ENCODE data around the gene ATP5MC3.
A peak's percentile ranks its signal among the peaks of the same experiment; 100 is the strongest.

ATP5MC3 gene

DNA sequence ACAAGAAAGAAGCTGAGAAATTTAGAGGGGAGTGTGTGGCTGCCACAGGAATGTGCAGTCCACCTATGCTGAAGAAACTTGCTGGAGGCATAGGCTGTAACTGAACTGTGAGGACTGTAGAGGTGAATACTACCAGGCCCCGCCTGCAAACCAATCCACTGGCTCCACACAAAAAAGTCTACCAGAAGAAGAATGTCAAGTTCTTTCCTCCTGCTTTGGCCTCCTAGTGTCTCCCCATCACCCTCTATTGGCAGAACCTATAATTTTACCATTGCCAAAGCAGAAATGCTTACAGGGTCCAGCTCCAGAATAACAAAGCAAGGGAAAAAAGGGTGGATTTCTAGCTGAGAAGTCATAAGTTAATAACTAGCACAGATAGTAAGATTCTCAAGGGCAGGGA lies 5.9 kb upstream of the ATP5MC3 start:
- Histone ChIP-seq H2AFZ (ENCODE audit: low read depth, low read length) (no peak overlapping the region; the same call in 1 of the 2 replicates), H3K4me3 (ENCODE audit: low read length) (no peak overlapping the region), H3K36me3 (replicated peaks; ENCODE audit: low read depth, low read length) (no peaks in the 10 kb centered on the region), H3K9me3 (ENCODE audit: insufficient read depth, low read length) (no peaks in the 10 kb centered on the region), H3K27me3 (ENCODE audit: low read depth, low read length) (no peaks in the 10 kb centered on the region), H3K4me1 (ENCODE audit: low read length) (no peaks in the 10 kb centered on the region), H3K4me2 (ENCODE audit: low read length) (no peak overlapping the region), H3K9ac (ENCODE audit: low read length) (no peak overlapping the region), H3K27ac (ENCODE audit: low read length) (no peak overlapping the region), H4K20me1 (ENCODE audit: insufficient read depth, low read length) (no peaks in the 10 kb centered on the region), H3K79me2 (ENCODE audit: low read length) (no peaks in the 10 kb centered on the region)
- TF ChIP-seq EZH2phosphoT487 (IDR thresholded peaks at IDR 0.05; ENCODE audit: low read depth) (no peak), CTCF (IDR thresholded peaks at IDR 0.05; ENCODE audit: low read depth, low read length) (peak; percentile 25)

- H3K79me2 ChIP-seq (ENCODE audit: low read length) = peaks cover 34% of the 10 kb centered on the region
- H4K20me1 ChIP-seq (ENCODE audit: insufficient read depth, low read length) = peaks cover 9% of the 10 kb centered on the region
- H2AFZ ChIP-seq (ENCODE audit: low read depth, low read length) = no peak overlapping the region
These were observed 2.2 kb upstream of the ATP5MC3 start for GRCh38 chr2:175183674-175184073.

GRCh38 chr2:175181877-175182308 lies 383 bp upstream of the ATP5MC3 start:
- peaks cover 42% of the 10 kb centered on the region for H3K79me2 ChIP-seq (ENCODE audit: low read length)
- H3K36me3 ChIP-seq (replicated peaks; ENCODE audit: low read depth, low read length) = peaks cover 28% of the 10 kb centered on the region
- peak overlapping the region; percentile 91 for H3K4me3 ChIP-seq (ENCODE audit: low read length)
- H3K9ac ChIP-seq (ENCODE audit: low read length) = peak overlapping the region; percentile 94
- TF ChIP-seq EZH2phosphoT487 (IDR thresholded peaks at IDR 0.05; ENCODE audit: low read depth) = no peak
- no peak for TF ChIP-seq CTCF (IDR thresholded peaks at IDR 0.05; ENCODE audit: low read depth, low read length)
- H3K9me3 ChIP-seq (ENCODE audit: insufficient read depth, low read length) = no peaks in the 10 kb centered on the region
- peak overlapping the region; percentile 99 for H2AFZ ChIP-seq (ENCODE audit: low read depth, low read length)
- peak overlapping the region; percentile 81 for H3K4me2 ChIP-seq (ENCODE audit: low read length)
- H3K4me1 ChIP-seq (ENCODE audit: low read length) = peaks cover 10% of the 10 kb centered on the region
- H3K27me3 ChIP-seq (ENCODE audit: low read depth, low read length) = no peaks in the 10 kb centered on the region
- H3K27ac ChIP-seq (ENCODE audit: low read length) = peak overlapping the region; percentile 21; the same call in 1 of the 2 replicates
- H4K20me1 ChIP-seq (ENCODE audit: insufficient read depth, low read length) = peaks cover 12% of the 10 kb centered on the region

More at GRCh38 chr2:175183674-175184073, 2.2 kb upstream of the ATP5MC3 start:
- Histone ChIP-seq H3K4me3 (ENCODE audit: low read length) (no peak overlapping the region), H3K27me3 (ENCODE audit: low read depth, low read length) (no peaks in the 10 kb centered on the region), H3K4me2 (ENCODE audit: low read length) (no peak overlapping the region), H3K9me3 (ENCODE audit: insufficient read depth, low read length) (no peaks in the 10 kb centered on the region), H3K27ac (ENCODE audit: low read length) (no peak overlapping the region), H3K4me1 (ENCODE audit: low read length) (peaks cover 10% of the 10 kb centered on the region), H3K9ac (ENCODE audit: low read length) (no peak overlapping the region), H3K36me3 (replicated peaks; ENCODE audit: low read depth, low read length) (peaks cover 10% of the 10 kb centered on the region)
- TF ChIP-seq CTCF (IDR thresholded peaks at IDR 0.05; ENCODE audit: low read depth, low read length) (no peak), EZH2phosphoT487 (IDR thresholded peaks at IDR 0.05; ENCODE audit: low read depth) (no peak)

GRCh38 chr2:175180701-175181103 lies 808 bp downstream of the ATP5MC3 start:
- H3K9ac ChIP-seq (ENCODE audit: low read length) = peak overlapping the region; percentile 94
- peak overlapping the region; percentile 64 for H3K27ac ChIP-seq (ENCODE audit: low read length)
- H3K4me2 ChIP-seq (ENCODE audit: low read length) = peak overlapping the region; percentile 81
- H3K9me3 ChIP-seq (ENCODE audit: insufficient read depth, low read length) = no peaks in the 10 kb centered on the region
- H3K27me3 ChIP-seq (ENCODE audit: low read depth, low read length) = no peaks in the 10 kb centered on the region
- H3K79me2 ChIP-seq (ENCODE audit: low read length) = peaks cover 42% of the 10 kb centered on the region
- H3K4me1 ChIP-seq (ENCODE audit: low read length) = peaks cover 10% of the 10 kb centered on the region
- no peak overlapping the region for H2AFZ ChIP-seq (ENCODE audit: low read depth, low read length)
- TF ChIP-seq EZH2phosphoT487 (IDR thresholded peaks at IDR 0.05; ENCODE audit: low read depth) = no peak
- no peak for TF ChIP-seq CTCF (IDR thresholded peaks at IDR 0.05; ENCODE audit: low read depth, low read length)
- peak overlapping the region; percentile 91 for H3K4me3 ChIP-seq (ENCODE audit: low read length)
- peaks cover 12% of the 10 kb centered on the region for H4K20me1 ChIP-seq (ENCODE audit: insufficient read depth, low read length)
- H3K36me3 ChIP-seq (replicated peaks; ENCODE audit: low read depth, low read length) = peaks cover 32% of the 10 kb centered on the region
